HEK293 (cell line): ENCODE results near the gene PAIP2.

Source experiments
- CTCF ChIA-PET: fragments of 350-600 bp; formaldehyde crosslinking; extraction: SDS; loops from one replicate; lab custom pipeline; 2021; ENCODE audit warnings: antibody characterized with exemption; lab: Yijun Ruan, JAX
- POLR2A ChIA-PET: fragments of 300-600 bp; formaldehyde crosslinking; extraction: SDS; loops from one replicate; lab custom pipeline; 2020; ENCODE audit warnings: antibody characterized with exemption, inconsistent platforms; lab: Yijun Ruan, JAX
- H3K27ac ChIP-seq: fragments of 200-500 bp; sonication (Bioruptor generic); 2 replicates; pipeline ENCODE4 v1.5.1; 2014; ENCODE audit warnings: low read depth, low read length, control low read depth, inconsistent platforms; ENCODE audit errors: extremely low read depth
- H3K36me3 ChIP-seq, 2 experiments: fragments of 200-500 bp in 1 of 2; sonication (Bioruptor generic) in 1 of 2; 1 replicate in 1 of 2; 2 replicates in 1 of 2; pipeline ENCODE4 v1.5.1; 2014 to 2017; ENCODE audit warnings: inconsistent platforms in 2 of 2, low read length in 2 of 2; ENCODE audit not compliant: control insufficient read depth in 2 of 2, insufficient read depth in 1 of 2
- H3K4me1 ChIP-seq: fragments of 200-500 bp; sonication (Bioruptor generic); 2 replicates; pipeline ENCODE4 v1.5.1; 2014; ENCODE audit warnings: mild to moderate bottlenecking, low read length, inconsistent platforms; ENCODE audit not compliant: control insufficient read depth, insufficient read depth
- H3K4me3 ChIP-seq: 2 replicates; pipeline ENCODE4 v1.5.1; 2011; ENCODE audit warnings: low read depth, mild to moderate bottlenecking, control low read depth, low read length, moderate library complexity
- H3K9me3 ChIP-seq: fragments of 200-500 bp; sonication (Bioruptor generic); 2 replicates; pipeline ENCODE4 v1.5.1; 2014; ENCODE audit warnings: low read depth, low read length, inconsistent platforms; ENCODE audit not compliant: control insufficient read depth, insufficient read depth
- KLF1 ChIP-seq: fragments of 450-650 bp; formaldehyde crosslinking; IDR thresholded peaks from 2 replicates; pipeline ENCODE4 v1.5.1; 2016; ENCODE audit warnings: missing biosample characterization, missing genetic modification characterization
- KLF16 ChIP-seq: fragments of 450-650 bp; formaldehyde crosslinking; IDR thresholded peaks from 2 replicates; pipeline ENCODE4 v1.5.1; 2017; ENCODE audit warnings: missing biosample characterization, missing genetic modification characterization
- KLF8 ChIP-seq: fragments of 450-650 bp; formaldehyde crosslinking; IDR thresholded peaks from 2 replicates; pipeline ENCODE4 v1.5.1; 2016; ENCODE audit warnings: missing biosample characterization, missing genetic modification characterization
- MZF1 ChIP-seq: fragments of 450-650 bp; formaldehyde crosslinking; IDR thresholded peaks from 2 replicates; pipeline ENCODE4 v1.5.1; 2017; ENCODE audit warnings: missing biosample characterization, missing genetic modification characterization, borderline replicate concordance
- SALL2 ChIP-seq: fragments of 450-650 bp; formaldehyde crosslinking; IDR thresholded peaks from 2 replicates; pipeline ENCODE4 v1.5.0; 2017; ENCODE audit warnings: missing biosample characterization, mild to moderate bottlenecking, missing genetic modification characterization, borderline replicate concordance
- TSHZ1 ChIP-seq: fragments of 450-650 bp; formaldehyde crosslinking; IDR thresholded peaks from 2 replicates; pipeline ENCODE4 v1.5.1; 2016; ENCODE audit warnings: missing biosample characterization, missing genetic modification characterization, borderline replicate concordance
- YY2 ChIP-seq: fragments of 450-650 bp; formaldehyde crosslinking; IDR thresholded peaks from 2 replicates; pipeline ENCODE4 v1.5.1; 2016; ENCODE audit warnings: missing biosample characterization, missing genetic modification characterization
- ZFP37 ChIP-seq: fragments of 450-650 bp; formaldehyde crosslinking; IDR thresholded peaks from 2 replicates; pipeline ENCODE4 v1.5.1; 2016; ENCODE audit warnings: missing biosample characterization, missing genetic modification characterization
- ZNF114 ChIP-seq: fragments of 450-650 bp; formaldehyde crosslinking; IDR thresholded peaks from 2 replicates; pipeline ENCODE4 v1.5.0; 2017; ENCODE audit warnings: missing biosample characterization, missing genetic modification characterization
- ZNF350 ChIP-seq: fragments of 450-650 bp; formaldehyde crosslinking; IDR thresholded peaks from 2 replicates; pipeline ENCODE4 v1.5.0; 2017; ENCODE audit warnings: missing biosample characterization, mild to moderate bottlenecking, missing genetic modification characterization
- ZNF423 ChIP-seq: fragments of 450-650 bp; formaldehyde crosslinking; IDR thresholded peaks from 2 replicates; pipeline ENCODE4 v1.5.1; 2016; ENCODE audit warnings: missing biosample characterization, missing genetic modification characterization
- ZNF529 ChIP-seq: fragments of 450-650 bp; formaldehyde crosslinking; IDR thresholded peaks from 2 replicates; pipeline ENCODE4 v1.5.1; 2017; ENCODE audit warnings: missing genetic modification characterization, missing biosample characterization; ENCODE audit not compliant: insufficient replicate concordance
- ZNF561 ChIP-seq: fragments of 450-650 bp; IDR thresholded peaks from 2 replicates; pipeline ENCODE4 v1.5.1; 2018; ENCODE audit warnings: missing biosample characterization, missing genetic modification characterization, borderline replicate concordance
- ZNF571 ChIP-seq: fragments of 450-650 bp; formaldehyde crosslinking; IDR thresholded peaks from 2 replicates; pipeline ENCODE4 v1.5.0; 2017; ENCODE audit warnings: missing biosample characterization, missing genetic modification characterization
- ZNF585B ChIP-seq: fragments of 450-650 bp; formaldehyde crosslinking; IDR thresholded peaks from 2 replicates; pipeline ENCODE4 v1.5.1; 2016; ENCODE audit warnings: missing biosample characterization, missing genetic modification characterization
- ZNF623 ChIP-seq: fragments of 450-650 bp; formaldehyde crosslinking; IDR thresholded peaks from 2 replicates; pipeline ENCODE4 v1.5.1; 2016; ENCODE audit warnings: missing biosample characterization, missing genetic modification characterization
- ZNF626 ChIP-seq: fragments of 450-650 bp; sonication (Bioruptor Pico); formaldehyde crosslinking; IDR thresholded peaks from 2 replicates; pipeline ENCODE4 v1.5.1; 2018; ENCODE audit warnings: missing biosample characterization, missing genetic modification characterization, inconsistent platforms
- ZNF658 ChIP-seq: fragments of 450-650 bp; formaldehyde crosslinking; IDR thresholded peaks from 2 replicates; pipeline ENCODE4; 2016; ENCODE audit warnings: missing biosample characterization, missing genetic modification characterization
- ZNF664 ChIP-seq: fragments of 450-650 bp; formaldehyde crosslinking; IDR thresholded peaks from 2 replicates; pipeline ENCODE4 v1.5.1; 2016; ENCODE audit warnings: missing biosample characterization, missing genetic modification characterization
- ZNF76 ChIP-seq: fragments of 450-650 bp; formaldehyde crosslinking; IDR thresholded peaks from 2 replicates; pipeline ENCODE4; 2016; ENCODE audit warnings: low read depth, missing biosample characterization, missing genetic modification characterization, borderline replicate concordance
- ZNF768 ChIP-seq: fragments of 450-650 bp; formaldehyde crosslinking; IDR thresholded peaks from 2 replicates; pipeline ENCODE4 v1.5.1; 2018; ENCODE audit warnings: missing biosample characterization, mild to moderate bottlenecking, missing genetic modification characterization
- ZNF785 ChIP-seq: fragments of 450-650 bp; formaldehyde crosslinking; IDR thresholded peaks from 2 replicates; pipeline ENCODE4 v1.5.1; 2016; ENCODE audit warnings: missing biosample characterization, missing genetic modification characterization
- ZNF791 ChIP-seq: fragments of 450-650 bp; formaldehyde crosslinking; IDR thresholded peaks from 2 replicates; pipeline ENCODE4 v1.5.1; 2016; ENCODE audit warnings: missing biosample characterization, missing genetic modification characterization
- TF ChIP-seq, protein P1 (sequence below): fragments of 450-650 bp; formaldehyde crosslinking; IDR thresholded peaks from 2 replicates; pipeline ENCODE4 v1.5.1; 2016; ENCODE audit warnings: missing biosample characterization, missing genetic modification characterization
- TF ChIP-seq, protein P2 (sequence below): fragments of 450-650 bp; formaldehyde crosslinking; conservative IDR thresholded peaks from 2 replicates; pipeline ENCODE4 v1.5.1; 2016; ENCODE audit warnings: low read depth, missing biosample characterization, missing genetic modification characterization

Gene PAIP2

GRCh38 chr5:139363937-139364336 lies 22.3 kb downstream of the PAIP2 start:
- Histone ChIP-seq H3K36me3 (peaks cover 50 to 71% of the 10 kb centered on the region in 2 experiments), H3K4me1 (no peaks in the 10 kb centered on the region)
- TF ChIP-seq ZNF114 = no peak
- TF ChIP-seq ZNF76 (tag by site-specific recombination) = no peak
- TF ChIP-seq, protein P1, sequence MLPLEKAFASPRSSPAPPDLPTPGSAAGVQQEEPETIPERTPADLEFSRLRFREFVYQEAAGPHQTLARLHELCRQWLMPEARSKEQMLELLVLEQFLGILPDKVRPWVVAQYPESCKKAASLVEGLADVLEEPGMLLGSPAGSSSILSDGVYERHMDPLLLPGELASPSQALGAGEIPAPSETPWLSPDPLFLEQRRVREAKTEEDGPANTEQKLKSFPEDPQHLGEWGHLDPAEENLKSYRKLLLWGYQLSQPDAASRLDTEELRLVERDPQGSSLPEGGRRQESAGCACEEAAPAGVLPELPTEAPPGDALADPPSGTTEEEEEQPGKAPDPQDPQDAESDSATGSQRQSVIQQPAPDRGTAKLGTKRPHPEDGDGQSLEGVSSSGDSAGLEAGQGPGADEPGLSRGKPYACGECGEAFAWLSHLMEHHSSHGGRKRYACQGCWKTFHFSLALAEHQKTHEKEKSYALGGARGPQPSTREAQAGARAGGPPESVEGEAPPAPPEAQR = no peak
- TF ChIP-seq SALL2 (tag by site-specific recombination) = no peak
- no peak for TF ChIP-seq ZNF768 (tag by site-specific recombination)
- TF ChIP-seq ZNF623 (tag by site-specific recombination) = no peak
- TF ChIP-seq KLF16 (tag by site-specific recombination) = no peak
- TF ChIP-seq ZNF626 = no peak
- TF ChIP-seq, all 188 proteins: peak for 0
- no peak overlapping the region for H3K4me3 ChIP-seq
- H3K9me3 ChIP-seq = no peaks in the 10 kb centered on the region
- ChIA-PET CTCF (no interaction called here), POLR2A (interaction anchor here (1.1 to 2.0 kb wide), 2 partner anchors 20 to 27 kb away, joined by 3 to 4 read pairs; no protein-coding TSS in a partner anchor)
- H3K27ac ChIP-seq = no peak overlapping the region

DNA sequence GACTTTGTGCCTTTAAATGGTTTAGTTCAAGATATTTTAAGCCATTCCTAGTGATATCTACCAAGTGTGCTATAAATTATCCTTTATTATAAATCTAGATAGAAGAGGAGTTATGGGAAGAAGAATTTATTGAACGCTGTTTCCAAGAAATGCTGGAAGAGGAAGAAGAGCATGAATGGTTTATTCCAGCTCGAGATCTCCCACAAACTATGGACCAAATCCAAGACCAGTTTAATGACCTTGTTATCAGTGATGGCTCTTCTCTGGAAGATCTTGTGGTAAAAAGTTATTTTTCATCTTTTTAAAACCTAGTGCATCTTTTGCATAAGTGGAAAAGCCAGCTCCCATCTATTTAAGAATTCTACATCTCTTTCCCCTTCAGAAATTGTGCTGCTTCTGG lies 22.8 kb downstream of the PAIP2 start:
- Histone ChIP-seq H3K36me3 (peaks cover 55 to 71% of the 10 kb centered on the region in 2 experiments), H3K27ac (no peak overlapping the region), H3K4me1 (no peaks in the 10 kb centered on the region), H3K9me3 (no peaks in the 10 kb centered on the region), H3K4me3 (no peak overlapping the region)
- TF ChIP-seq ZNF561 = no peak
- TF ChIP-seq, protein P2, sequence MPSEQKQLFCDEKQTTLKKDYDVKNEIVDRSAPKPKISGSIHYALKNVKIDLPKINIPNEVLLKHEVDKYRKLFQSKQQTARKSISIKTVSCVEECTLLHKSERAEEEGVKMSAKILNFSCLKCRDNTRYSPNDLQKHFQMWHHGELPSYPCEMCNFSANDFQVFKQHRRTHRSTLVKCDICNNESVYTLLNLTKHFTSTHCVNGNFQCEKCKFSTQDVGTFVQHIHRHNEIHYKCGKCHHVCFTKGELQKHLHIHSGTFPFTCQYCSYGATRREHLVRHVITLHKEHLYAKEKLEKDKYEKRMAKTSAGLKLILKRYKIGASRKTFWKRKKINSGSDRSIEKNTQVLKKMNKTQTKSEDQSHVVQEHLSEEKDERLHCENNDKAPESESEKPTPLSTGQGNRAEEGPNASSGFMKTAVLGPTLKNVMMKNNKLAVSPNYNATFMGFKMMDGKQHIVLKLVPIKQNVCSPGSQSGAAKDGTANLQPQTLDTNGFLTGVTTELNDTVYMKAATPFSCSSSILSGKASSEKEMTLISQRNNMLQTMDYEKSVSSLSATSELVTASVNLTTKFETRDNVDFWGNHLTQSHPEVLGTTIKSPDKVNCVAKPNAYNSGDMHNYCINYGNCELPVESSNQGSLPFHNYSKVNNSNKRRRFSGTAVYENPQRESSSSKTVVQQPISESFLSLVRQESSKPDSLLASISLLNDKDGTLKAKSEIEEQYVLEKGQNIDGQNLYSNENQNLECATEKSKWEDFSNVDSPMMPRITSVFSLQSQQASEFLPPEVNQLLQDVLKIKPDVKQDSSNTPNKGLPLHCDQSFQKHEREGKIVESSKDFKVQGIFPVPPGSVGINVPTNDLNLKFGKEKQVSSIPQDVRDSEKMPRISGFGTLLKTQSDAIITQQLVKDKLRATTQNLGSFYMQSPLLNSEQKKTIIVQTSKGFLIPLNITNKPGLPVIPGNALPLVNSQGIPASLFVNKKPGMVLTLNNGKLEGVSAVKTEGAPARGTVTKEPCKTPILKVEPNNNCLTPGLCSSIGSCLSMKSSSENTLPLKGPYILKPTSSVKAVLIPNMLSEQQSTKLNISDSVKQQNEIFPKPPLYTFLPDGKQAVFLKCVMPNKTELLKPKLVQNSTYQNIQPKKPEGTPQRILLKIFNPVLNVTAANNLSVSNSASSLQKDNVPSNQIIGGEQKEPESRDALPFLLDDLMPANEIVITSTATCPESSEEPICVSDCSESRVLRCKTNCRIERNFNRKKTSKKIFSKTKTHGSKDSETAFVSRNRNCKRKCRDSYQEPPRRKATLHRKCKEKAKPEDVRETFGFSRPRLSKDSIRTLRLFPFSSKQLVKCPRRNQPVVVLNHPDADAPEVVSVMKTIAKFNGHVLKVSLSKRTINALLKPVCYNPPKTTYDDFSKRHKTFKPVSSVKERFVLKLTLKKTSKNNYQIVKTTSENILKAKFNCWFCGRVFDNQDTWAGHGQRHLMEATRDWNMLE = no peak
- TF ChIP-seq ZNF658 (tag by site-specific recombination) = no peak
- TF ChIP-seq ZNF585B (tag by site-specific recombination) = no peak
- TF ChIP-seq ZNF350 = no peak
- no peak for TF ChIP-seq KLF1 (tag by site-specific recombination)
- no peak for TF ChIP-seq SALL2 (tag by site-specific recombination)
- no peak for TF ChIP-seq TSHZ1 (tag by site-specific recombination)
- no peak for TF ChIP-seq ZNF423
- TF ChIP-seq ZNF664 (tag by site-specific recombination) = no peak
- no peak for TF ChIP-seq ZNF529
- no peak for TF ChIP-seq MZF1 (tag by site-specific recombination)
- no peak for TF ChIP-seq KLF8 (tag by site-specific recombination)
- TF ChIP-seq ZNF571 (tag by site-specific recombination) = no peak
- no peak for TF ChIP-seq ZFP37 (tag by site-specific recombination)
- TF ChIP-seq ZNF791 (tag by site-specific recombination) = no peak
- TF ChIP-seq YY2 (tag by site-specific recombination) = no peak
- no peak for TF ChIP-seq ZNF785 (tag by site-specific recombination)
- ChIA-PET POLR2A (interaction anchor here (1.1 to 2.2 kb wide), 3 partner anchors 21 to 27 kb away, joined by 3 to 5 read pairs (median 4); partner anchors contain the start of gene PAIP2), CTCF (interaction anchor here (1.0 kb wide), 1 partner anchor 44 kb away, joined by 5 read pairs; no protein-coding TSS in a partner anchor)
